Activated B cell treated with CpG ODN at 0.5 μM for 24 hours (primary cell): ENCODE measurements around the gene KRT72. TPM values are rescaled to one million over a fixed set of nuclear protein-coding genes. Genes with fewer than 3 reads are reported as not detected.

ENCODE experiments used
- ATAC-seq: fragments of 200-7000 bp; cut with Tn5 transposase; one replicate; pipeline ENCODE4 v1.10.0; 2021; ENCODE audit warnings: low read depth, mild to moderate bottlenecking, moderate library complexity
- CTCF ChIA-PET: fragments of 350-600 bp; sonication (Branson Sonifier 250); formaldehyde crosslinking; loops from one replicate; lab custom pipeline; 2021; ENCODE audit warnings: antibody characterized with exemption; lab: Charles Lee
- POLR2A ChIA-PET: fragments of 350-600 bp; sonication (Branson Sonifier 250); formaldehyde crosslinking; loops from one replicate; lab custom pipeline; 2021; ENCODE audit warnings: antibody characterized with exemption; lab: Charles Lee
- DNase-seq: peaks from one replicate; pipeline ENCODE4 v3.0.0; 2022
- H3K27ac Mint-ChIP-seq: one replicate; pipeline ENCODE4 v1.8.0; 2020; ENCODE audit warnings: mixed read lengths
- H3K27me3 Mint-ChIP-seq: one replicate; pipeline ENCODE4 v1.8.0; 2021; ENCODE audit warnings: mixed read lengths
- H3K36me3 Mint-ChIP-seq: one replicate; pipeline ENCODE4 v1.8.0; 2021; ENCODE audit warnings: low read depth, mixed read lengths
- H3K4me1 Mint-ChIP-seq: one replicate; pipeline ENCODE4 v1.8.0; 2021; ENCODE audit warnings: mixed read lengths
- H3K4me3 Mint-ChIP-seq: one replicate; pipeline ENCODE4 v1.8.0; 2020; ENCODE audit warnings: mild to moderate bottlenecking, mixed read lengths
- H3K9me3 Mint-ChIP-seq: one replicate; pipeline ENCODE4 v1.8.0; 2020; ENCODE audit warnings: mixed read lengths
- CTCF ChIP-seq: fragments of 200-600 bp; IDR thresholded peaks from one replicate; pipeline ENCODE4 v1.8.0; 2022; ENCODE audit warnings: antibody characterized with exemption, mild to moderate bottlenecking
- intact Hi-C: fragments of 100-400 bp; cut with micrococcal nuclease; formaldehyde crosslinking; loops from one replicate; pipeline ENCODE4 v1.15.1; 2024
- total RNA-seq: library from RNA; stranded (reverse); gene quantifications from 2 replicates; pipeline ENCODE4 v1.2.3, GENCODE V29; 2022

Gene KRT72
- total RNA-seq, 1 donor from 2014 or later = not detected

- POLR2A ChIA-PET = no interaction called here
Measured at GRCh38 chr12:52577316-52577715, 23.9 kb downstream of the KRT72 start.

DNA sequence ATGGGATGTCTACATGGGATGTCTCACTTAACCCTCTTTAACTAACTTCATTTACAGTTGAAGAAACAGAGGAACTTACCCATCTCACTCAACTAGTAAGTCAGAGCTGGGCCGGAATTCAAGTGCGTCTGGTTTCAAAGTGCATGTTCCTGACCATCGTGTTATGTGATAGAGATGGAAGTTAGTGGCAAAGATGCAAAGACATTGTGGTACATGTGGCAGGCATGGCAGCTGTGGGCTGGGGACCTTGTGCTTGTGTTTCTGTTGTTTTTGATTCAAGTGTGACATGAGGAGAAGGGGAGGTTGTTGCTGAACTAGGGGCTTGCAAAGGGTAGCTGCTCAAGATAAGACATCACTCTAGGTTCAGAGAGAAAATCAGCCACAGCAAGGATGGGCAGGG, 25.3 kb downstream of the KRT72 start:
- H3K9me3 Mint-ChIP-seq = no peaks in the 10 kb centered on the region
- intact Hi-C loops = no loop called here
- no peaks in the 10 kb centered on the region for H3K36me3 Mint-ChIP-seq
- TF ChIP-seq CTCF = no peak
- CTCF ChIA-PET = no interaction called here
- H3K4me1 Mint-ChIP-seq = no peaks in the 10 kb centered on the region
- H3K4me3 Mint-ChIP-seq = no peak overlapping the region
- ATAC-seq = no peak
- POLR2A ChIA-PET = no interaction called here
- no peak overlapping the region for H3K27ac Mint-ChIP-seq
- peaks cover 15% of the 10 kb centered on the region for H3K27me3 Mint-ChIP-seq
- DNase-seq = no peak

More at GRCh38 chr12:52577316-52577715, 23.9 kb downstream of the KRT72 start:
- intact Hi-C loops = no loop called here
- H3K27ac Mint-ChIP-seq = no peak overlapping the region
- H3K9me3 Mint-ChIP-seq = no peaks in the 10 kb centered on the region
- DNase-seq (no peak), ATAC-seq (no peak)
- no peaks in the 10 kb centered on the region for H3K36me3 Mint-ChIP-seq
- no peak overlapping the region for H3K4me3 Mint-ChIP-seq
- no peaks in the 10 kb centered on the region for H3K4me1 Mint-ChIP-seq
- H3K27me3 Mint-ChIP-seq = peaks cover 13% of the 10 kb centered on the region
- CTCF ChIA-PET = no interaction called here
- no peak for TF ChIP-seq CTCF

DNA sequence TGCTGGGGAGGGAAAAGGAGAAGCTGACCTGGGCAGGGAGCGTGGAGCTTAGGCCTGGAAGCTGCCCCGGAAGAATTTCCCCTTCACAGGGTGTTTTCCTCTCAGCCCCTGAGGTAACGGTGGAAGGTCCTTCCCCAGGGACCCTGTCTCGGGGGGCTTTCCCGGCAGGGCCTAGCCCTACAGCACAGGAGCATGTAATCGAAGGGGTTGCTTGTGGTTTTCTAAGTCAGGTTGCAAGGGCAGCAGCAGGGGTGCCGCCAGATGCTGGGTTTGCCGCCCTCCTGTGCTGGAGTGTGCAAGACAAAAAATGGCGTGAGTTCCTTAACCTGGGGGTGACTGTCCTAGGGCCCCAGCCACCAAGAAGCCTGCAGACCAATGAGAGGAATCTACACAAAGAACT, 26.0 kb downstream of the KRT72 start:
- Mint-ChIP-seq H3K36me3 (no peaks in the 10 kb centered on the region), H3K27me3 (peaks cover 14% of the 10 kb centered on the region), H3K27ac (no peak overlapping the region), H3K4me1 (no peaks in the 10 kb centered on the region), H3K4me3 (no peak overlapping the region), H3K9me3 (no peaks in the 10 kb centered on the region)
- CTCF ChIA-PET = interaction anchor here (0.6 kb wide), 1 partner anchor 444 kb away, joined by 3 read pairs; no protein-coding TSS in a partner anchor
- no peak for TF ChIP-seq CTCF
- POLR2A ChIA-PET = no interaction called here
- ATAC-seq = no peak
- no peak for DNase-seq
- intact Hi-C loops = no loop called here

GRCh38 chr12:52573743-52574142, 27.5 kb downstream of the KRT72 start, which contains the start of gene KRT74:
Gene KRT74 (minus strand): TSS chr12:52573843. CDS start chr12:52573777, 66 bp downstream.
- Mint-ChIP-seq H3K9me3 (no peaks in the 10 kb centered on the region), H3K4me1 (no peaks in the 10 kb centered on the region), H3K36me3 (no peaks in the 10 kb centered on the region), H3K27me3 (peaks cover 14% of the 10 kb centered on the region), H3K4me3 (no peak within 1 kb of the TSS), H3K27ac (no peak within 1 kb of the TSS)
- no peak for TF ChIP-seq CTCF
- intact Hi-C loops = no loop called here
- ATAC-seq (no peak), DNase-seq (no peak)
- CTCF ChIA-PET = no interaction called here
- POLR2A ChIA-PET = no interaction called here

DNA sequence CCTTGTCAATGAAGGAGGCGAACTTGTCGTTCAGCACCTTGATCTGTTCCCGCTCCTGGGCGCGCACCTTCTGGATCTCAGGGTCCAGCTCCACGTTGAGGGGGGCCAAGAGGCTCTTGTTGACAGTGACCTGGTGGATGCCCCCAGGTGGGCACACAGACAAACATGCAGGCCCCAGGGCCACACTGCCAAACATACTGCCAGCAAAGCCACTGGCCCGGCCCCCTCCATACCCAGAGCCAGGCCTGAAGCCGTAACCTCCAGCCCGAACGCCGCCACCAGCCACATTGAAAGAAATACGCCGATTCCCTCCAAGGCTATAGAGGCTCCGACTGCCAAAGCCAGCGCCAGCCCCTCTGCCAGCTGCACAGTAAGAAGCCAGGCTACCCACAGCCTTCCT, 28.0 kb downstream of the KRT72 start:
- Mint-ChIP-seq H3K27ac (no peak overlapping the region), H3K36me3 (no peaks in the 10 kb centered on the region), H3K9me3 (no peaks in the 10 kb centered on the region), H3K27me3 (peaks cover 14% of the 10 kb centered on the region), H3K4me3 (no peak overlapping the region), H3K4me1 (no peaks in the 10 kb centered on the region)
- POLR2A ChIA-PET = no interaction called here
- ATAC-seq (no peak), DNase-seq (no peak)
- intact Hi-C loops = no loop called here
- TF ChIP-seq CTCF = no peak
- CTCF ChIA-PET = no interaction called here
